ENCODE data around the gene APOO.

GRCh38 chrX:23844502-23845138 is 63.1 kb downstream of the APOO start:
- TF ChIP-seq CTCF (conservative IDR thresholded peaks at IDR 0.05; ENCODE audit: low read depth in 2 of 2) (no peak), REST (IDR thresholded peaks at IDR 0.05; ENCODE audit: unreplicated experiment) (no peak), POLR2AphosphoS5 (IDR thresholded peaks at IDR 0.05; ENCODE audit: low read depth) (no peak), EZH2 (IDR thresholded peaks at IDR 0.05; ENCODE audit: low read depth, unreplicated experiment) (no peak), EZH2phosphoT487 (IDR thresholded peaks at IDR 0.05; ENCODE audit: unreplicated experiment) (no peak), STAT1 (IDR thresholded peaks at IDR 0.05; ENCODE audit: unreplicated experiment) (no peak), ZNF114 (CRISPR knock-in tag; IDR thresholded peaks at IDR 0.05) (no peak), JUNB (IDR thresholded peaks at IDR 0.05; ENCODE audit: unreplicated experiment) (no peak), CREB1 (CRISPR knock-in tag; IDR thresholded peaks at IDR 0.05; ENCODE audit: low read depth) (no peak), NANOG (IDR thresholded peaks at IDR 0.05; ENCODE audit: borderline replicate concordance) (no peak)
